Right lobe of liver (tissue), 4 donors: ENCODE data around the gene SLC15A1.

Source experiments
- CTCF ChIP-seq, 4 donors: fragments of 200-600 bp in 3 of 4; fragments of 450-650 bp in 1 of 4; IDR thresholded peaks; one replicate each; pipeline versions ENCODE4 v1.5.1 to v1.8.0; 2016 to 2022; ENCODE audit warnings: antibody characterized with exemption in 4 of 4, mild to moderate bottlenecking in 2 of 4
- POLR2A ChIP-seq: fragments of 450-650 bp; IDR thresholded peaks from one replicate; pipeline ENCODE4 v1.6.1; 2017; ENCODE audit warnings: antibody characterized with exemption, mild to moderate bottlenecking
- donor health status: DM: no; HTN: no; CAD: no.
- donor health status: DM: no; HTN: no; CAD: no.
- donor health status: DM: no; HTN: yes; CAD: no.

GRCh38 chr13:98781905-98782304, 29.4 kb upstream of the SLC15A1 start:
- TF ChIP-seq CTCF (IDR thresholded peaks at IDR 0.05) (no peak), POLR2A (no peak)
